BE2C (cell line): ENCODE results near the gene GALNT1.

Source experiments
- DNase-seq: peaks from one replicate; pipeline ENCODE4 v3.0.0-alpha.2; 2020
- H3K27me3 ChIP-seq: fragments of 250-450 bp; sonication (Bioruptor Pico); 2 replicates; pipeline ENCODE4 v1.5.1; 2020; ENCODE audit warnings: mild to moderate bottlenecking
- H3K36me3 ChIP-seq: fragments of 250-450 bp; sonication (Bioruptor Pico); 2 replicates; pipeline ENCODE4 v1.5.1; 2020; ENCODE audit warnings: mild to moderate bottlenecking
- H3K4me1 ChIP-seq: fragments of 250-450 bp; sonication (Bioruptor Pico); 2 replicates; pipeline ENCODE4 v1.5.1; 2020
- H3K4me3 ChIP-seq: 2 replicates; pipeline ENCODE4 v1.5.1; 2011; ENCODE audit warnings: low read depth, low read length
- H3K9me3 ChIP-seq: fragments of 250-450 bp; sonication (Bioruptor Pico); 2 replicates; pipeline ENCODE4 v1.5.1; 2020
- CTCF ChIP-seq: IDR thresholded peaks from 2 replicates; pipeline ENCODE4 v1.5.1; 2012; ENCODE audit warnings: mild to moderate bottlenecking, low read depth, low read length

The GALNT1 gene

GRCh38 chr18:35597758-35598157 is 16.2 kb downstream of the GALNT1 start:
- no peak for DNase-seq
- Histone ChIP-seq H3K36me3 (no peaks in the 10 kb centered on the region), H3K9me3 (no peaks in the 10 kb centered on the region), H3K4me1 (no peaks in the 10 kb centered on the region), H3K4me3 (no peak overlapping the region), H3K27me3 (no peaks in the 10 kb centered on the region)
- no peak for TF ChIP-seq CTCF

GRCh38 chr18:35602193-35602820 is 20.8 kb downstream of the GALNT1 start:
- Histone ChIP-seq H3K4me3 (no peak overlapping the region), H3K36me3 (no peaks in the 10 kb centered on the region), H3K9me3 (no peaks in the 10 kb centered on the region), H3K27me3 (no peaks in the 10 kb centered on the region), H3K4me1 (no peaks in the 10 kb centered on the region)
- TF ChIP-seq CTCF: no peak
- no peak for DNase-seq

- DNase-seq: no peak
- no peaks in the 10 kb centered on the region for H3K27me3 ChIP-seq
- H3K4me1 ChIP-seq: no peaks in the 10 kb centered on the region
- no peaks in the 10 kb centered on the region for H3K9me3 ChIP-seq
- no peaks in the 10 kb centered on the region for H3K36me3 ChIP-seq
- TF ChIP-seq CTCF: no peak
- no peak overlapping the region for H3K4me3 ChIP-seq
Observed at GRCh38 chr18:35603008-35603407, 21.5 kb downstream of the GALNT1 start.

GRCh38 chr18:35603528-35603927 is 22.0 kb downstream of the GALNT1 start:
- H3K27me3 ChIP-seq: no peaks in the 10 kb centered on the region
- no peaks in the 10 kb centered on the region for H3K9me3 ChIP-seq
- no peaks in the 10 kb centered on the region for H3K36me3 ChIP-seq
- TF ChIP-seq CTCF: no peak
- no peak for DNase-seq
- H3K4me3 ChIP-seq: no peak overlapping the region
- no peaks in the 10 kb centered on the region for H3K4me1 ChIP-seq

- Histone ChIP-seq H3K27me3 (no peaks in the 10 kb centered on the region), H3K9me3 (no peaks in the 10 kb centered on the region), H3K36me3 (no peaks in the 10 kb centered on the region), H3K4me1 (no peaks in the 10 kb centered on the region), H3K4me3 (no peak overlapping the region)
- no peak for TF ChIP-seq CTCF
- DNase-seq: no peak
Observed at GRCh38 chr18:35604369-35604768, 22.8 kb downstream of the GALNT1 start.

GRCh38 chr18:35605686-35606417 is 24.3 kb downstream of the GALNT1 start:
- Histone ChIP-seq H3K9me3 (no peaks in the 10 kb centered on the region), H3K27me3 (no peaks in the 10 kb centered on the region), H3K4me1 (no peaks in the 10 kb centered on the region), H3K4me3 (no peak overlapping the region), H3K36me3 (no peaks in the 10 kb centered on the region)
- DNase-seq: no peak
- no peak for TF ChIP-seq CTCF
